B cell (primary cell): ENCODE results near the gene SPN. TPM values are rescaled to one million over a fixed set of nuclear protein-coding genes. Genes with fewer than 3 reads are reported as not detected.
"Not testable (repeated sequence)": the region's sequence is repeated elsewhere in the genome, so short reads cannot be mapped to it uniquely, and the experiment has no call there.

ENCODE experiments used
- ATAC-seq: fragments of 200-7000 bp; cut with Tn5 transposase; one replicate; pipeline ENCODE4 v1.10.0; 2021; ENCODE audit warnings: low read depth, mild to moderate bottlenecking, moderate number of reproducible peaks, moderate library complexity
- CTCF ChIA-PET: fragments of 350-600 bp; sonication (Branson Sonifier 250); formaldehyde crosslinking; loops from one replicate; lab custom pipeline; 2021; ENCODE audit warnings: antibody characterized with exemption, inconsistent platforms; lab: Charles Lee
- POLR2A ChIA-PET: fragments of 350-600 bp; sonication (Branson Sonifier 250); formaldehyde crosslinking; loops from one replicate; lab custom pipeline; 2021; ENCODE audit warnings: antibody characterized with exemption; lab: Charles Lee
- DNase-seq: peaks from one replicate; pipeline ENCODE4 v3.0.0; 2013
- H2AFZ ChIP-seq: 2 replicates; pipeline ENCODE4 v1.6.1; 2012; ENCODE audit warnings: mild to moderate bottlenecking, low read depth, low read length; ENCODE audit not compliant: insufficient read depth, poor library complexity, severe bottlenecking
- H3K27ac ChIP-seq, 2 donors: 1 replicate in 1 of 2; 2 replicates in 1 of 2; pipeline ENCODE4 v1.5.1; 2012 to 2013; ENCODE audit warnings: low read length in 2 of 2, mild to moderate bottlenecking in 2 of 2, moderate library complexity in 1 of 2
- H3K27me3 ChIP-seq, 4 experiments: fragments of 200-600 bp in 1 of 4; sonication (generic) in 1 of 4; replicated peaks in 1 of 4; 1 replicate in 2 of 4; 2 replicates in 2 of 4; pipeline versions ENCODE4 v1.6.1 to v1.7.0; 2013 to 2016; ENCODE audit warnings: low read length in 3 of 4, mild to moderate bottlenecking in 2 of 4, mixed read lengths in 1 of 4, moderate library complexity in 1 of 4; ENCODE audit not compliant: insufficient read depth in 4 of 4, control insufficient read depth in 3 of 4; ENCODE audit errors: control extremely low read depth in 1 of 4
- H3K36me3 ChIP-seq, 2 experiments: replicated peaks in 1 of 2; 1 replicate in 1 of 2; 2 replicates in 1 of 2; pipeline versions ENCODE4 v1.6.1 to v1.7.1; 2013; ENCODE audit warnings: low read length in 1 of 2; ENCODE audit not compliant: insufficient read depth in 2 of 2, control insufficient read depth in 1 of 2; ENCODE audit errors: control extremely low read depth in 1 of 2, extremely low read depth in 1 of 2
- H3K4me1 ChIP-seq, 2 donors: fragments of 200-600 bp in 1 of 2; sonication (generic) in 1 of 2; 1 replicate in 1 of 2; 2 replicates in 1 of 2; pipeline versions ENCODE4 v1.5.1 to v1.6.1; 2013 to 2017; ENCODE audit warnings: low read length in 2 of 2; ENCODE audit not compliant: control insufficient read depth in 2 of 2, insufficient read depth in 2 of 2
- H3K4me2 ChIP-seq: replicated peaks from 2 replicates; pipeline ENCODE3; 2012; ENCODE audit warnings: mild to moderate bottlenecking, low read depth, low read length; ENCODE audit not compliant: poor library complexity, severe bottlenecking
- H3K4me3 ChIP-seq, 5 experiments: fragments of 200-600 bp in 1 of 5; sonication (generic) in 1 of 5; 1 replicate in 3 of 5; 2 replicates in 2 of 5; pipeline versions ENCODE4 v1.5.1 to v1.7.0; 2011 to 2016; ENCODE audit warnings: low read length in 4 of 5, mild to moderate bottlenecking in 4 of 5, low read depth in 2 of 5, control low read depth in 1 of 5, moderate library complexity in 1 of 5; ENCODE audit not compliant: insufficient read depth in 1 of 5; ENCODE audit errors: control extremely low read depth in 1 of 5, extremely low read depth in 1 of 5
- H3K79me2 ChIP-seq: fragments of 200-600 bp; sonication (generic); one replicate; pipeline ENCODE4 v1.6.0; 2016; ENCODE audit warnings: low read length; ENCODE audit not compliant: control insufficient read depth, insufficient read depth
- H3K9ac ChIP-seq: fragments of 200-600 bp; sonication (generic); 2 replicates; pipeline ENCODE4 v1.6.1; 2017; ENCODE audit warnings: mild to moderate bottlenecking, low read length, moderate library complexity
- H3K9me3 ChIP-seq, 3 donors: one replicate each; pipeline versions ENCODE4 v1.6.1 to v1.7.1; 2013; ENCODE audit warnings: low read length in 2 of 3; ENCODE audit not compliant: control insufficient read depth in 2 of 3, insufficient read depth in 1 of 3; ENCODE audit errors: control extremely low read depth in 1 of 3
- H4K20me1 ChIP-seq: 2 replicates; pipeline ENCODE4 v1.6.0; 2012; ENCODE audit warnings: mild to moderate bottlenecking, low read length; ENCODE audit not compliant: insufficient read depth, control insufficient read depth, poor library complexity, severe bottlenecking
- H3K27ac Mint-ChIP-seq: one replicate; pipeline ENCODE4 v1.8.0; 2021; ENCODE audit warnings: mixed read lengths
- H3K27me3 Mint-ChIP-seq: one replicate; pipeline ENCODE4 v1.8.0; 2021; ENCODE audit warnings: mixed read lengths
- H3K4me1 Mint-ChIP-seq: one replicate; pipeline ENCODE4 v1.8.0; 2021; ENCODE audit warnings: mixed read lengths
- H3K4me3 Mint-ChIP-seq: one replicate; pipeline ENCODE4 v1.8.0; 2021; ENCODE audit warnings: mixed read lengths
- H3K9me3 Mint-ChIP-seq: one replicate; pipeline ENCODE4 v1.8.0; 2022; ENCODE audit warnings: mixed read lengths; ENCODE audit not compliant: insufficient read depth
- EZH2 ChIP-seq: IDR thresholded peaks from 2 replicates; pipeline ENCODE4 v1.6.1; 2012; ENCODE audit warnings: borderline replicate concordance, low read depth, mild to moderate bottlenecking, moderate library complexity, low read length; ENCODE audit not compliant: insufficient read depth, poor library complexity, severe bottlenecking
- WGBS: methylation state at CpG from one replicate; pipeline ENCODE4 v1.1.5; 2013; ENCODE audit warnings: missing lambda C conversion rate; ENCODE audit not compliant: insufficient coverage; 5-methylcytosine and 5-hydroxymethylcytosine counted together
- intact Hi-C: fragments of 100-400 bp; cut with micrococcal nuclease; formaldehyde crosslinking; loops from one replicate; pipeline ENCODE4 v1.10.0; 2022
- polyA minus RNA-seq: library from RNA; depleted of rRNA, polyadenylated mRNA; stranded (reverse); fragments of >200 nt; gene quantifications from 2 replicates; pipeline ENCODE4 v1.2.3, GENCODE V29; 2012
- polyA plus RNA-seq: library from polyadenylated mRNA; depleted of rRNA; stranded (reverse); fragments of >200 nt; gene quantifications from 2 replicates; pipeline ENCODE4 v1.2.3, GENCODE V29; 2012
- total RNA-seq, 2 donors: library from RNA; stranded (reverse); fragments of 120-200 nt in 1 of 2; gene quantifications; 1 replicate in 1 of 2; 2 replicates in 1 of 2; pipeline versions ENCODE4 v1.2.3 to v1.2.4, GENCODE V29; 2013 to 2022
- TF ChIP-seq, protein P1 (sequence below): fragments of 200-600 bp; IDR thresholded peaks from one replicate; pipeline ENCODE4 v1.8.0; 2022; ENCODE audit warnings: antibody characterized with exemption, mild to moderate bottlenecking

The SPN gene, protein sequence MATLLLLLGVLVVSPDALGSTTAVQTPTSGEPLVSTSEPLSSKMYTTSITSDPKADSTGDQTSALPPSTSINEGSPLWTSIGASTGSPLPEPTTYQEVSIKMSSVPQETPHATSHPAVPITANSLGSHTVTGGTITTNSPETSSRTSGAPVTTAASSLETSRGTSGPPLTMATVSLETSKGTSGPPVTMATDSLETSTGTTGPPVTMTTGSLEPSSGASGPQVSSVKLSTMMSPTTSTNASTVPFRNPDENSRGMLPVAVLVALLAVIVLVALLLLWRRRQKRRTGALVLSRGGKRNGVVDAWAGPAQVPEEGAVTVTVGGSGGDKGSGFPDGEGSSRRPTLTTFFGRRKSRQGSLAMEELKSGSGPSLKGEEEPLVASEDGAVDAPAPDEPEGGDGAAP
- total RNA-seq: 1.1 and 1.7 TPM in 2 replicates
- 6.5 TPM for total RNA-seq (2013)
- 1.9 and 3.5 TPM in 2 replicates for polyA plus RNA-seq
- polyA minus RNA-seq: 8.2 and 22.6 TPM in 2 replicates

DNA sequence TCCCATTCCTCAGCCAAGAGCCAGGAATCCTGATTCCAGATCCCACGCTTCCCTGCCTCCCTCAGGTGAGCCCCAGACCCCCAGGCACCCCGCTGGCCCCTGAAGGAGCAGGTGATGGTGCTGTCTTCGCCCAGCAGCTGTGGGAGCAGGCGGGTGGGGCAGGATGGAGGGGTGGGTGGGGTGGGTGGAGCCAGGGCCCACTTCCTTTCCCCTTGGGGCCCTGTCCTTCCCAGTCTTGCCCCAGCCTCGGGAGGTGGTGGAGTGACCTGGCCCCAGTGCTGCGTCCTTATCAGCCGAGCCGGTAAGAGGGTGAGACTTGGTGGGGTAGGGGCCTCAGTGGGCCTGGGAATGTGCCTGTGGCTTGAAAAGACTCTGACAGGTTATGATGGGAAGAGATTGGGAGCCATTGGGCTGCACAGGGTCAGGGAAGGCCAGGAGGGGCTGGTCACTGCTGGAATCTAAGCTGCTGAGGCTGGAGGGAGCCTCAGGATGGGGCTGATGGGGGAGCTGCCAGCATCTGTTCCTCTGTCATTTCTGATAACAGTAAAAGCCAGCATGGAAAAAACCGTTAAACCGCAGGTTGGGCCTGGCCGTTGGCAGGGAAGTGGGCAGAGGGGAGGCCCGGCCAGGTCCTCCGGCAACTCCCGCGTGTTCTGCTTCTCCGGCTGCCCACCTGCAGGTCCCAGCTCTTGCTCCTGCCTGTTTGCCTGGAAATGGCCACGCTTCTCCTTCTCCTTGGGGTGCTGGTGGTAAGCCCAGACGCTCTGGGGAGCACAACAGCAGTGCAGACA lies at the start of gene SPN:
Gene SPN, plus strand, starts transcription at position 232 of the 791 bp plus-strand sequence. Its CDS starts 482 bp downstream, at position 714.
- intact Hi-C loops: loop anchor here (2.0 kb wide), 1 partner anchor 50 kb away; no protein-coding TSS in a partner anchor
- peaks cover 61 to 68% of the 10 kb centered on the region in 2 donors for H3K4me1 ChIP-seq

DNA sequence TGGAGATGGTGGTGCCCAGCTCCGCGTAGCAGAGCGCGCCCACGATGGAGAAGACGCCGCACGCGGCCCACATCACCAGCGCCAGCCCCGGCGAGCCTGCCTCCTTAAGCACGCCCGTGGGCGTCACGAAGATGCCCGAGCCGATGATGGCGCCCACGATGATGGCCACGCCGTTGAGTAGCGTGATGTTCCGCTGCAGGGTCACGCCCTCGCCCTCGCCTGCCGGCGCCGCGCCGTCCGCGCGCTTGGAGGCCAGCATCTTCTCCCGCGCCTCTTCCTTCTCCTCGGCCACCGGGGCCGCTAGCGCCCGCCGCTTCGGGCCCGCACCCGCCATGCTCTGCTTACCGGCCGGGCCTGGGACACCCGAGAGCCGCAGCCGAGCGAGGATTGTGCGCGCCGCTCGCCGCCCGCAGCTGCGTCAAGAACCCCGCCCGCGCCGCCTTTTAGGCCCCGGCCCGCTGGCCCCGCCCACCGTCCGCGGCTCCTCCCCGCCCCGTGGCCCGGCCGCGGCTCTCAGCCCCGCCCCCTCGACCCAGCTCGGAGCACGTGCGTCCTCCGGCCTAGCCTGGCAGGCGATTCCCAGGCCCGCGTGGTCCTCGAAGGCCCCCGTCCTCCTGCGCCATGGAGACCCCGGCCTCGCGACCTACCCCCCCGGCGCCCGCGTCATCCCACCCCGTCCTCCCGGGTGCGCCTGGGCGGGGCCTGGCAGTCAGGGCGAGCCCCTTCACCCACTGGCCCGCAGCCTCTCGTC lies 49.6 kb upstream of the SPN start:
- peak overlapping the region; percentile 83 for H3K27ac Mint-ChIP-seq
- ATAC-seq (peak; percentile 72), DNase-seq (peak; percentile 92)
- Histone ChIP-seq H3K9ac (peak overlapping the region; percentile 72), H3K4me1 (peaks cover 8 to 21% of the 10 kb centered on the region in 2 donors), H3K4me2 (peak overlapping the region; percentile 64), H3K4me3 (peak overlapping the region in 4 of 5 experiments; percentile 47 to 82 (median 62)), H2AFZ (peak overlapping the region; percentile 80)
- peaks cover 21% of the 10 kb centered on the region for H3K4me1 Mint-ChIP-seq
- intact Hi-C loops: loop anchor here (2.0 kb wide), 2 partner anchors 19 to 49 kb away; partner anchors contain the start of gene SPN
- H3K79me2 ChIP-seq, H3K9me3 ChIP-seq, H3K36me3 ChIP-seq, CTCF ChIA-PET, H3K27ac ChIP-seq, H4K20me1 ChIP-seq, H3K27me3 Mint-ChIP-seq, H3K9me3 Mint-ChIP-seq, H3K27me3 ChIP-seq: not testable (repeated sequence)
- H3K4me3 Mint-ChIP-seq: peak overlapping the region; percentile 90
- WGBS: 2% methylated on average over 87 of the region's 100 CpGs
- POLR2A ChIA-PET: interaction anchor here (1.1 kb wide), 1 partner anchor 13 kb away, joined by 3 read pairs; no protein-coding TSS in a partner anchor

More for the DNA sequence above, at the start of gene SPN:
- ChIA-PET POLR2A (interaction anchor here (0.7 kb wide), 2 partner anchors 17 to 1538 kb away, joined by 3 to 6 read pairs; no protein-coding TSS in a partner anchor), CTCF (interaction anchor here (0.9 to 1.4 kb wide), 2 partner anchors 12 to 17 kb away, joined by 3 read pairs; no protein-coding TSS in a partner anchor)
- H2AFZ ChIP-seq: peak within 1 kb of the TSS; percentile 74
- Mint-ChIP-seq H3K4me1 (peaks cover 58% of the 10 kb centered on the region), H3K27me3 (no peaks in the 10 kb centered on the region), H3K9me3 (no peaks in the 10 kb centered on the region), H3K4me3 (peak within 1 kb of the TSS; percentile 64), H3K27ac (peak within 1 kb of the TSS; percentile 79)
- peak within 1 kb of the TSS; percentile 2 to 50 (median 26) for H3K4me3 ChIP-seq
- H3K4me2 ChIP-seq: peak within 1 kb of the TSS; percentile 71
- H3K9ac ChIP-seq: peak within 1 kb of the TSS; percentile 61
- H3K27me3 ChIP-seq: no peaks in the 10 kb centered on the region
- 16% methylated on average over 14 of the region's 18 CpGs for WGBS
- no peaks in the 10 kb centered on the region for H3K36me3 ChIP-seq
- TF ChIP-seq EZH2: no peak
- TF ChIP-seq, protein P1, sequence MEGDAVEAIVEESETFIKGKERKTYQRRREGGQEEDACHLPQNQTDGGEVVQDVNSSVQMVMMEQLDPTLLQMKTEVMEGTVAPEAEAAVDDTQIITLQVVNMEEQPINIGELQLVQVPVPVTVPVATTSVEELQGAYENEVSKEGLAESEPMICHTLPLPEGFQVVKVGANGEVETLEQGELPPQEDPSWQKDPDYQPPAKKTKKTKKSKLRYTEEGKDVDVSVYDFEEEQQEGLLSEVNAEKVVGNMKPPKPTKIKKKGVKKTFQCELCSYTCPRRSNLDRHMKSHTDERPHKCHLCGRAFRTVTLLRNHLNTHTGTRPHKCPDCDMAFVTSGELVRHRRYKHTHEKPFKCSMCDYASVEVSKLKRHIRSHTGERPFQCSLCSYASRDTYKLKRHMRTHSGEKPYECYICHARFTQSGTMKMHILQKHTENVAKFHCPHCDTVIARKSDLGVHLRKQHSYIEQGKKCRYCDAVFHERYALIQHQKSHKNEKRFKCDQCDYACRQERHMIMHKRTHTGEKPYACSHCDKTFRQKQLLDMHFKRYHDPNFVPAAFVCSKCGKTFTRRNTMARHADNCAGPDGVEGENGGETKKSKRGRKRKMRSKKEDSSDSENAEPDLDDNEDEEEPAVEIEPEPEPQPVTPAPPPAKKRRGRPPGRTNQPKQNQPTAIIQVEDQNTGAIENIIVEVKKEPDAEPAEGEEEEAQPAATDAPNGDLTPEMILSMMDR: no peak
- ATAC-seq: no peak
- no peaks in the 10 kb centered on the region for H3K9me3 ChIP-seq
- H4K20me1 ChIP-seq: peaks cover 9% of the 10 kb centered on the region
- no peaks in the 10 kb centered on the region for H3K79me2 ChIP-seq
- peak; percentile 45 for DNase-seq
- peak within 1 kb of the TSS; percentile 2 to 41 for H3K27ac ChIP-seq
